WTC11 (cell line): ENCODE measurements around the gene AP5B1. TPM values are rescaled to one million over a fixed set of nuclear protein-coding genes. Genes with fewer than 3 reads are reported as not detected.

Source experiments
- ATAC-seq: fragments of 200-7000 bp; cut with Tn5 transposase; 2 replicates; pipeline ENCODE4 v1.10.0; 2021; ENCODE audit warnings: mild to moderate bottlenecking, moderate library complexity
- CTCF ChIA-PET: fragments of 300-600 bp; sonication (Branson Sonifier 250); formaldehyde crosslinking; loops from one replicate; lab custom pipeline; 2021; ENCODE audit warnings: antibody characterized with exemption; lab: Charles Lee
- POLR2A ChIA-PET: fragments of 350-600 bp; sonication (Branson Sonifier 250); formaldehyde crosslinking; loops from one replicate; lab custom pipeline; 2021; ENCODE audit warnings: antibody characterized with exemption; lab: Charles Lee
- DNase-seq: peaks from one replicate; pipeline ENCODE4 v3.0.0; 2021; ENCODE audit warnings: low spot score
- H3K27ac Mint-ChIP-seq: 2 replicates; pipeline ENCODE4 v1.8.0; 2021; ENCODE audit warnings: mixed read lengths
- H3K27me3 Mint-ChIP-seq: 2 replicates; pipeline ENCODE4 v1.8.0; 2021; ENCODE audit warnings: low read depth, mild to moderate bottlenecking, moderate library complexity, mixed read lengths
- H3K36me3 Mint-ChIP-seq: 2 replicates; pipeline ENCODE4 v1.8.0; 2021; ENCODE audit warnings: mixed read lengths
- H3K4me1 Mint-ChIP-seq: 2 replicates; pipeline ENCODE4 v1.8.0; 2022; ENCODE audit warnings: mixed read lengths
- H3K4me3 Mint-ChIP-seq: 2 replicates; pipeline ENCODE4 v1.8.0; 2021; ENCODE audit warnings: mild to moderate bottlenecking, moderate library complexity, mixed read lengths
- H3K9me3 Mint-ChIP-seq: 2 replicates; pipeline ENCODE4 v1.8.0; 2021; ENCODE audit warnings: mixed read lengths
- ARID4B ChIP-seq: sonication (generic); formaldehyde crosslinking; IDR thresholded peaks from 2 replicates; pipeline ENCODE4 v1.8.0; 2023; ENCODE audit warnings: missing genetic modification reagents, mild to moderate bottlenecking, borderline replicate concordance
- CBFB ChIP-seq: sonication (generic); formaldehyde crosslinking; IDR thresholded peaks from 2 replicates; pipeline ENCODE4 v1.8.1; 2022; ENCODE audit warnings: mild to moderate bottlenecking, low read depth, missing genetic modification reagents
- E2F1 ChIP-seq: sonication (generic); formaldehyde crosslinking; IDR thresholded peaks from 2 replicates; pipeline ENCODE4 v1.8.0; 2022; ENCODE audit warnings: mild to moderate bottlenecking, missing genetic modification reagents
- E2F5 ChIP-seq: sonication (generic); formaldehyde crosslinking; IDR thresholded peaks from 2 replicates; pipeline ENCODE4 v1.8.1; 2022; ENCODE audit warnings: mild to moderate bottlenecking, moderate library complexity, missing genetic modification reagents
- GRHL2 ChIP-seq: fragments of 250-450 bp; sonication (Bioruptor Pico); IDR thresholded peaks from 2 replicates; pipeline ENCODE4 v1.8.0; 2022; ENCODE audit warnings: mild to moderate bottlenecking, moderate library complexity; ENCODE audit not compliant: insufficient replicate concordance, severe bottlenecking
- IRF2 ChIP-seq: sonication (generic); formaldehyde crosslinking; IDR thresholded peaks from 2 replicates; pipeline ENCODE4 v1.8.0; 2022; ENCODE audit warnings: low read depth, missing genetic modification reagents, borderline replicate concordance
- JUN ChIP-seq: sonication (generic); formaldehyde crosslinking; IDR thresholded peaks from 2 replicates; pipeline ENCODE4 v1.8.0; 2023; ENCODE audit warnings: mild to moderate bottlenecking, missing genetic modification reagents
- MXD4 ChIP-seq: fragments of 250-450 bp; sonication (Bioruptor Pico); IDR thresholded peaks from 2 replicates; pipeline ENCODE4 v1.8.0; 2021; ENCODE audit warnings: mild to moderate bottlenecking, moderate library complexity, borderline replicate concordance
- NR2C2 ChIP-seq: sonication (generic); formaldehyde crosslinking; IDR thresholded peaks from 2 replicates; pipeline ENCODE4 v1.8.0; 2022; ENCODE audit warnings: mild to moderate bottlenecking, missing genetic modification reagents
- PRRX2 ChIP-seq: fragments of 250-450 bp; sonication (Bioruptor Pico); IDR thresholded peaks from 2 replicates; pipeline ENCODE4 v1.8.0; 2021; ENCODE audit warnings: mild to moderate bottlenecking
- SMAD4 ChIP-seq: sonication (generic); formaldehyde crosslinking; IDR thresholded peaks from 2 replicates; pipeline ENCODE4 v1.8.0; 2022; ENCODE audit warnings: mild to moderate bottlenecking, missing genetic modification reagents
- USF2 ChIP-seq: sonication (generic); formaldehyde crosslinking; IDR thresholded peaks from 2 replicates; pipeline ENCODE4 v1.8.1; 2023; ENCODE audit warnings: mild to moderate bottlenecking, missing genetic modification reagents, moderate library complexity
- ZNF416 ChIP-seq: fragments of 250-450 bp; sonication (Bioruptor Pico); IDR thresholded peaks from 2 replicates; pipeline ENCODE4 v1.9.0; 2021; ENCODE audit warnings: mild to moderate bottlenecking, inconsistent platforms
- ZNF423 ChIP-seq: fragments of 250-450 bp; sonication (Bioruptor Pico); IDR thresholded peaks from 2 replicates; pipeline ENCODE4 v2.1.2; 2022; ENCODE audit warnings: mild to moderate bottlenecking, moderate library complexity
- total RNA-seq: library from RNA; stranded (reverse); gene quantifications from 3 replicates; pipeline ENCODE4 v1.2.3, GENCODE V29; 2021
- TF ChIP-seq, protein P1 (sequence below): sonication (generic); formaldehyde crosslinking; conservative IDR thresholded peaks from 2 replicates; pipeline ENCODE4 v1.8.1; 2022; ENCODE audit warnings: mild to moderate bottlenecking, missing genetic modification reagents
- TF ChIP-seq, protein P2 (sequence below): fragments of 250-450 bp; sonication (Bioruptor Pico); IDR thresholded peaks from 2 replicates; pipeline ENCODE4 v1.9.0; 2021; ENCODE audit warnings: mild to moderate bottlenecking, borderline replicate concordance
- TF ChIP-seq, protein P3 (sequence below): sonication (generic); formaldehyde crosslinking; IDR thresholded peaks from 2 replicates; pipeline ENCODE4 v1.8.1; 2022; ENCODE audit warnings: low read depth, missing genetic modification reagents, borderline replicate concordance

AP5B1 gene
- total RNA-seq, 1 experiment from 2014 or later: 17.2 TPM

- CTCF ChIA-PET: interaction anchor here (0.5 to 4.7 kb wide), 4 partner anchors 24 to 129 kb away, joined by 3 to 36 read pairs (median 4); partner anchors contain the start of genes AP5B1 and FIBP
- H3K27ac Mint-ChIP-seq: no peak overlapping the region
- POLR2A ChIA-PET: interaction anchor here (0.5 to 1.8 kb wide), 3 partner anchors 24 to 486 kb away, joined by 3 to 4 read pairs (median 4); no protein-coding TSS in a partner anchor
- no peaks in the 10 kb centered on the region for H3K9me3 Mint-ChIP-seq
- TF ChIP-seq ZNF416 (CRISPR knock-in tag) (no peak), ZNF423 (no peak)
- peaks cover 4% of the 10 kb centered on the region; the same call in 1 of the 2 replicates for H3K4me1 Mint-ChIP-seq
- DNase-seq (no peak), ATAC-seq (no peak)
- peaks cover 8% of the 10 kb centered on the region for H3K27me3 Mint-ChIP-seq
- H3K36me3 Mint-ChIP-seq: no peaks in the 10 kb centered on the region
- no peak overlapping the region for H3K4me3 Mint-ChIP-seq
Measured at GRCh38 chr11:65826984-65827735, 46.4 kb upstream of the AP5B1 start.

- H3K4me3 Mint-ChIP-seq: no peak overlapping the region
- ChIA-PET POLR2A (interaction anchor here (0.7 kb wide), 2 partner anchors 29 to 106 kb away, joined by 3 to 4 read pairs; no protein-coding TSS in a partner anchor), CTCF (interaction anchor here (0.6 to 2.7 kb wide), 6 partner anchors 16 to 96 kb away, joined by 3 to 18 read pairs (median 4); partner anchors contain the start of genes AP5B1 and FIBP)
- no peaks in the 10 kb centered on the region for H3K27me3 Mint-ChIP-seq
- no peaks in the 10 kb centered on the region for H3K36me3 Mint-ChIP-seq
- H3K27ac Mint-ChIP-seq: no peak overlapping the region
- 0 out of 2 replicates have a peak, but pooled peaks cover 5% of the 10 kb centered on the region for H3K4me1 Mint-ChIP-seq
- no peak for DNase-seq
- ATAC-seq: no peak
- H3K9me3 Mint-ChIP-seq: 0 out of 2 replicates have a peak, but pooled peaks cover 3% of the 10 kb centered on the region
- TF ChIP-seq, protein P1, sequence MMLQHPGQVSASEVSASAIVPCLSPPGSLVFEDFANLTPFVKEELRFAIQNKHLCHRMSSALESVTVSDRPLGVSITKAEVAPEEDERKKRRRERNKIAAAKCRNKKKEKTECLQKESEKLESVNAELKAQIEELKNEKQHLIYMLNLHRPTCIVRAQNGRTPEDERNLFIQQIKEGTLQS: no peak
- TF ChIP-seq E2F1 (CRISPR knock-in tag) (no peak), NR2C2 (CRISPR knock-in tag) (no peak), ARID4B (CRISPR knock-in tag) (no peak), USF2 (CRISPR knock-in tag) (no peak), PRRX2 (CRISPR knock-in tag) (no peak), MXD4 (CRISPR knock-in tag) (no peak), E2F5 (no peak), GRHL2 (CRISPR knock-in tag) (no peak), IRF2 (CRISPR knock-in tag) (no peak), SMAD4 (CRISPR knock-in tag) (no peak), JUN (CRISPR knock-in tag) (no peak), CBFB (CRISPR knock-in tag) (no peak)
- TF ChIP-seq, protein P2, sequence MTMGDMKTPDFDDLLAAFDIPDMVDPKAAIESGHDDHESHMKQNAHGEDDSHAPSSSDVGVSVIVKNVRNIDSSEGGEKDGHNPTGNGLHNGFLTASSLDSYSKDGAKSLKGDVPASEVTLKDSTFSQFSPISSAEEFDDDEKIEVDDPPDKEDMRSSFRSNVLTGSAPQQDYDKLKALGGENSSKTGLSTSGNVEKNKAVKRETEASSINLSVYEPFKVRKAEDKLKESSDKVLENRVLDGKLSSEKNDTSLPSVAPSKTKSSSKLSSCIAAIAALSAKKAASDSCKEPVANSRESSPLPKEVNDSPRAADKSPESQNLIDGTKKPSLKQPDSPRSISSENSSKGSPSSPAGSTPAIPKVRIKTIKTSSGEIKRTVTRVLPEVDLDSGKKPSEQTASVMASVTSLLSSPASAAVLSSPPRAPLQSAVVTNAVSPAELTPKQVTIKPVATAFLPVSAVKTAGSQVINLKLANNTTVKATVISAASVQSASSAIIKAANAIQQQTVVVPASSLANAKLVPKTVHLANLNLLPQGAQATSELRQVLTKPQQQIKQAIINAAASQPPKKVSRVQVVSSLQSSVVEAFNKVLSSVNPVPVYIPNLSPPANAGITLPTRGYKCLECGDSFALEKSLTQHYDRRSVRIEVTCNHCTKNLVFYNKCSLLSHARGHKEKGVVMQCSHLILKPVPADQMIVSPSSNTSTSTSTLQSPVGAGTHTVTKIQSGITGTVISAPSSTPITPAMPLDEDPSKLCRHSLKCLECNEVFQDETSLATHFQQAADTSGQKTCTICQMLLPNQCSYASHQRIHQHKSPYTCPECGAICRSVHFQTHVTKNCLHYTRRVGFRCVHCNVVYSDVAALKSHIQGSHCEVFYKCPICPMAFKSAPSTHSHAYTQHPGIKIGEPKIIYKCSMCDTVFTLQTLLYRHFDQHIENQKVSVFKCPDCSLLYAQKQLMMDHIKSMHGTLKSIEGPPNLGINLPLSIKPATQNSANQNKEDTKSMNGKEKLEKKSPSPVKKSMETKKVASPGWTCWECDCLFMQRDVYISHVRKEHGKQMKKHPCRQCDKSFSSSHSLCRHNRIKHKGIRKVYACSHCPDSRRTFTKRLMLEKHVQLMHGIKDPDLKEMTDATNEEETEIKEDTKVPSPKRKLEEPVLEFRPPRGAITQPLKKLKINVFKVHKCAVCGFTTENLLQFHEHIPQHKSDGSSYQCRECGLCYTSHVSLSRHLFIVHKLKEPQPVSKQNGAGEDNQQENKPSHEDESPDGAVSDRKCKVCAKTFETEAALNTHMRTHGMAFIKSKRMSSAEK: no peak
- TF ChIP-seq, protein P3, sequence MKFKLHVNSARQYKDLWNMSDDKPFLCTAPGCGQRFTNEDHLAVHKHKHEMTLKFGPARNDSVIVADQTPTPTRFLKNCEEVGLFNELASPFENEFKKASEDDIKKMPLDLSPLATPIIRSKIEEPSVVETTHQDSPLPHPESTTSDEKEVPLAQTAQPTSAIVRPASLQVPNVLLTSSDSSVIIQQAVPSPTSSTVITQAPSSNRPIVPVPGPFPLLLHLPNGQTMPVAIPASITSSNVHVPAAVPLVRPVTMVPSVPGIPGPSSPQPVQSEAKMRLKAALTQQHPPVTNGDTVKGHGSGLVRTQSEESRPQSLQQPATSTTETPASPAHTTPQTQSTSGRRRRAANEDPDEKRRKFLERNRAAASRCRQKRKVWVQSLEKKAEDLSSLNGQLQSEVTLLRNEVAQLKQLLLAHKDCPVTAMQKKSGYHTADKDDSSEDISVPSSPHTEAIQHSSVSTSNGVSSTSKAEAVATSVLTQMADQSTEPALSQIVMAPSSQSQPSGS (CRISPR knock-in tag): no peak
Measured at GRCh38 chr11:65822776-65823528, 42.2 kb upstream of the AP5B1 start.
